SKM-1 treated with dmso at 0.1 percent for 144 hours (cell line): Measurements from ENCODE around the gene MUC22.

Experiments
- DNase-seq: peaks from one replicate; lab custom pipeline; 2025; ENCODE audit not compliant: unreplicated experiment; lab: John Stamatoyannopoulos, UW

Gene MUC22

DNA sequence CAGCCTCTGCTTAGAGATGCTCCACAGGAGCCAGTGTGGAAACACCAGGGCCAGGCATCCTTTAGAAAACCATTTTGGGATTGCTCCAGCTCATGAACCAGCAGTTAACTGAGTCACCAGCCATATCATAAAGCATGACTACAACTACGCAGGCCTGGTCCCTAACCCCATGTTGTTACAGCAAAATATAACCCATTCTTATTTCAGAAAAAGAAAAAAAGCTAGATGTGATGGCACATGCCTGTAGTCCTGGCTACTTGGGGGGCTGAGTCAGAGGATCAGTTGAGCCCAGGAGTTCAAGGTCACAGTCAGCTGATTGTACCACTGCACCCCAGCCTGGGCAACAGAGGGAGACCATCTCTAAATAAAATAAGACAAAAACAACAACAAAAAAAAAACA lies 65.3 kb downstream of the MUC22 start:
- no peak for DNase-seq

DNA sequence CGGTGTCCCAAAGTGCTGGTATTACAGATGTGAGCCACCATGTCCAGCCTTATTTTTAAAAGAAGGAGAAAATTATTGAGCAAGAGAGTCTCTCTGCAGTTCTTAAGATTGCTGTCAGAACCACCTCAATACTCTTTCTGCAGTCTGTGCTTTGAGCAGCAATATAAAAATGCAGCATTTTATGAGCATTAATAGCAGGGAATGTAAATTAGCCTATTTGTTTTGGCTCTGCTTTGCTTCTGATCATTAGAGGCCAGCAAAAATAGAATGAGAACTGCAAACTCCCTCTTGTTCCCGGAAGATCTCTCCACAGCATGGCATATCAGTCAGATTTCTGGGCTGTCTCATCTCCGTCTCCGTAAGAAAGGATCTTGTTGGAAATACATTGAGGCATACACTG lies 66.3 kb downstream of the MUC22 start:
- DNase-seq = no peak

DNA sequence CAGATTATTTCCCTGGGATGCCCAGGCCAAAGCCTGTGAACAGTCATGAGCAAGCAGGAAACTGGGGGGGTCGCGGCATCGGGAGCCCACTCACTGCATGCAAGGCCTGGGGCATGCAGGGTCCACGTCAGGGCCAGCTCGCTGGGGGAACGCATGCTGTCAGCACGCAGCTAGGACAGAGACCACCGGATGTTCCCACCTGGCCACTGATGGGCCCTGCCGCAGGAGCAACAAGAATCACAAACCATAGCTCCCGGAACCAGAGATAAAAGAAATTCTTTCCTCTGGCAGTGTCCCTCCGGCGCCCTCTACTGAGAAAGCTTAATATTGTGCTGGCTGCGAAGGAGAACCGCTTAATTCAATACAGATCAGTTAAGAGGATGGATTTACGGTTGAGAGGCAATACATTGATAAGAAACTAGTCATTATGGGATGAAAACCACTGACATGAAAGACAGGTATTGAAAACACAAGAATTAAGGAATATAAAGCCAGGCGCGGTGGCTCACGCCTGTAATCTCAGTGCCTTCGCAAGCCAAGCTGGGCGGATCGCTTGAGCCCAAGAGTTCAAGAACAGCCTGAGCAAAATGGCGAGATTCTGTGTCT lies 69.5 kb downstream of the MUC22 start:
- peak; percentile 30 for DNase-seq

DNA sequence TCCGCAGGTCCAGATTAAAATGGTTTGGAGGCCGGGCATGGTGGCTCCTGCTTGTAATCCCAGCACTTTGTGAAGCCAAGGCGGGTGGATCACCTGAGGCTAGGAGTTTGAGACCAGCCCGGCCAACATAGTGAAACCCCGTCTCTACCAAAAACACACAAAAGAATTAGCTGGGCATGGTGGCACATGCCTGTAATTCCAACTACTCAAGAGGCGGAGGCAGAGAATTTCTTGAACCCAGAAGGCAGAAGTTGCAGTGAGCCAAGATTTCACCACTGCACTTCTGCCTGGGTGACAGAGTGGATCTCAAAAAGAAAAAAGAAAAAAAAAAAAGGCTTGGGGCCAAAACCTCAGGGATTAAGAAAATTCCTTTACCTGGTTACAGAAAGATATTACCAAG lies 71.6 kb downstream of the MUC22 start:
- no peak for DNase-seq

DNA sequence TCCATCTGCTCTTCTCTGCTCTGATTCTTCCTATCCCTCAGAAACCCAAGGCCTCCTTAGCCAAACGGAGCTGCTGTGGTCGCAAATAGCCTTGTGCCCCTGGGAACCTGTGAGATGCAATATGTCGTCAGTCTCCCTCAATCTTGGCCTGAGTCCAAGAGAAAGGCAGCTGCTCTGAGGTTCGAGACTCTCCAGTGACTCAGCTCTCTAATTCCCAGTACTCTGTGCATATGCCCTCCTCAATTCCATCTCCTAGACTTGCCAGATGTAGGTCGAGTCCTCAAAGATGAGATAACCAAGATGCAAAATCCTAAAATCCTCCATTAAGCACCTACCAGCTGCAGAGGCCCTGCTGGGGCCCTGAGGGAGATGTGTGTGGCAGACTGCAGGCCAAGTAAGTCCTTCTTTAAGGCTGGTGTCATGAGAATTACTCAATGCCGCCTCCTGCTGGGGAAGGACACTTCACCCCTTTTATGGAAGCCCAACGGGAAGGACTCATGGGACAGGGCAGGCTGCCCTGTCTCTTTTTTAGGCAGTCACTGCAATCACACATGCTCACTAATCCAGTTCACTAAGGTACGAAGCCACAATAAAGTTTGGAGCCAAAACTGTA lies 73.6 kb downstream of the MUC22 start:
- DNase-seq = peak; percentile 47
